ENCODE data around the gene DCDC1. TPM values are rescaled to one million over a fixed set of nuclear protein-coding genes. Genes with fewer than 3 reads are reported as not detected.

Gene DCDC1
- total RNA-seq, 1 experiment from 2014 or later, result 1.5 TPM

GRCh38 chr11:31415435-31415834, 45.9 kb upstream of the DCDC1 start (continued):
- no peak for TF ChIP-seq POLR2AphosphoS5 (IDR thresholded peaks at IDR 0.05; ENCODE audit: low read depth, low read length)
- no peak for TF ChIP-seq MAX (IDR thresholded peaks at IDR 0.05)

- no peak overlapping the region for H3K9ac ChIP-seq (ENCODE audit: low read length)
- ChIA-PET POLR2A (no interaction called here), CTCF (no interaction called here), RAD21 (ENCODE audit: low non-redundant PET in 1 of 2, low total read pairs in 2 of 2, uncharacterized antibody in 2 of 2, unreplicated experiment in 2 of 2) (no interaction called here)
- no peak overlapping the region for H3K4me3 ChIP-seq (replicated peaks in 1 of 2; ENCODE audit: low read depth in 1 of 2, low read length in 2 of 2)
- H3K9me3 ChIP-seq (ENCODE audit: control insufficient read depth in 1 of 2, insufficient read depth in 1 of 2, low read depth in 1 of 2, low read length in 2 of 2), result no peaks in the 10 kb centered on the region
- TF ChIP-seq JUND (IDR thresholded peaks at IDR 0.05) (no peak), CBX3 (IDR thresholded peaks at IDR 0.05; ENCODE audit: low read depth) (no peak), POLR2A (IDR thresholded peaks at IDR 0.05; ENCODE audit: borderline replicate concordance, extremely low read depth, insufficient read depth, insufficient read length) (no peak)
- 0 out of 2 replicates have a peak, but pooled peaks cover 2% of the 10 kb centered on the region for H3K79me2 ChIP-seq (ENCODE audit: insufficient read depth, low read length)
- H3K27me3 ChIP-seq (ENCODE audit: insufficient read depth, low read length), result no peaks in the 10 kb centered on the region
- no peak overlapping the region for H3K27ac ChIP-seq (ENCODE audit: low read depth, low read length)
- BruUV-seq (replicated peaks), result no TSS peak
- H3K4me2 ChIP-seq (ENCODE audit: low read length), result no peak overlapping the region
- no peaks in the 10 kb centered on the region for H3K4me1 ChIP-seq (ENCODE audit: control insufficient read depth in 1 of 2, insufficient read depth in 2 of 2, low read length in 2 of 2)
- H3K36me3 ChIP-seq (ENCODE audit: control insufficient read depth in 1 of 2, insufficient read depth in 2 of 2, low read length in 2 of 2), result no peaks in the 10 kb centered on the region
- no peak for ATAC-seq
- intact Hi-C loops (cut with micrococcal nuclease), result loop anchor here (10.0 kb wide), 1 partner anchor 60 kb away; no protein-coding TSS in a partner anchor
- DNase-seq (ENCODE audit: low read depth, low spot score), result no peak
- H3K9me2 ChIP-seq (ENCODE audit: insufficient read depth), result no peaks in the 10 kb centered on the region
- no peak overlapping the region for H2AFZ ChIP-seq (ENCODE audit: low read depth, low read length, poor library complexity, severe bottlenecking)
- no peaks in the 10 kb centered on the region for H4K20me1 ChIP-seq (ENCODE audit: insufficient read depth)
These were observed 44.8 kb upstream of the DCDC1 start for GRCh38 chr11:31414338-31414737.

GRCh38 chr11:31412946-31413345, 43.4 kb upstream of the DCDC1 start:
- Histone ChIP-seq H3K9me2 (ENCODE audit: insufficient read depth) (no peaks in the 10 kb centered on the region), H3K36me3 (ENCODE audit: control insufficient read depth in 1 of 2, insufficient read depth in 2 of 2, low read length in 2 of 2) (no peaks in the 10 kb centered on the region), H3K4me3 (replicated peaks in 1 of 2; ENCODE audit: low read depth in 1 of 2, low read length in 2 of 2) (no peak overlapping the region), H4K20me1 (ENCODE audit: insufficient read depth) (no peaks in the 10 kb centered on the region), H3K9ac (ENCODE audit: low read length) (no peak overlapping the region), H2AFZ (ENCODE audit: low read depth, low read length, poor library complexity, severe bottlenecking) (no peak overlapping the region), H3K4me1 (ENCODE audit: control insufficient read depth in 1 of 2, insufficient read depth in 2 of 2, low read length in 2 of 2) (no peaks in the 10 kb centered on the region), H3K27me3 (ENCODE audit: insufficient read depth, low read length) (no peaks in the 10 kb centered on the region), H3K27ac (ENCODE audit: low read depth, low read length) (no peak overlapping the region), H3K79me2 (ENCODE audit: insufficient read depth, low read length) (0 out of 2 replicates have a peak, but pooled peaks cover 5% of the 10 kb centered on the region), H3K9me3 (ENCODE audit: control insufficient read depth in 1 of 2, insufficient read depth in 1 of 2, low read depth in 1 of 2, low read length in 2 of 2) (no peaks in the 10 kb centered on the region), H3K4me2 (ENCODE audit: low read length) (no peak overlapping the region)
- BruUV-seq (replicated peaks), result no TSS peak
- ChIA-PET POLR2A (no interaction called here), CTCF (no interaction called here), RAD21 (ENCODE audit: low non-redundant PET in 1 of 2, low total read pairs in 2 of 2, uncharacterized antibody in 2 of 2, unreplicated experiment in 2 of 2) (no interaction called here)
- intact Hi-C loops (cut with micrococcal nuclease), result loop anchor here (10.0 kb wide), 1 partner anchor 62 kb away; no protein-coding TSS in a partner anchor
- DNase-seq (ENCODE audit: low read depth, low spot score) (no peak), ATAC-seq (no peak)
- no peak for TF ChIP-seq REST (IDR thresholded peaks at IDR 0.05; ENCODE audit: low read depth)
- TF ChIP-seq, protein P1, sequence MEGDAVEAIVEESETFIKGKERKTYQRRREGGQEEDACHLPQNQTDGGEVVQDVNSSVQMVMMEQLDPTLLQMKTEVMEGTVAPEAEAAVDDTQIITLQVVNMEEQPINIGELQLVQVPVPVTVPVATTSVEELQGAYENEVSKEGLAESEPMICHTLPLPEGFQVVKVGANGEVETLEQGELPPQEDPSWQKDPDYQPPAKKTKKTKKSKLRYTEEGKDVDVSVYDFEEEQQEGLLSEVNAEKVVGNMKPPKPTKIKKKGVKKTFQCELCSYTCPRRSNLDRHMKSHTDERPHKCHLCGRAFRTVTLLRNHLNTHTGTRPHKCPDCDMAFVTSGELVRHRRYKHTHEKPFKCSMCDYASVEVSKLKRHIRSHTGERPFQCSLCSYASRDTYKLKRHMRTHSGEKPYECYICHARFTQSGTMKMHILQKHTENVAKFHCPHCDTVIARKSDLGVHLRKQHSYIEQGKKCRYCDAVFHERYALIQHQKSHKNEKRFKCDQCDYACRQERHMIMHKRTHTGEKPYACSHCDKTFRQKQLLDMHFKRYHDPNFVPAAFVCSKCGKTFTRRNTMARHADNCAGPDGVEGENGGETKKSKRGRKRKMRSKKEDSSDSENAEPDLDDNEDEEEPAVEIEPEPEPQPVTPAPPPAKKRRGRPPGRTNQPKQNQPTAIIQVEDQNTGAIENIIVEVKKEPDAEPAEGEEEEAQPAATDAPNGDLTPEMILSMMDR (IDR thresholded peaks at IDR 0.05 in 2 of 3, conservative IDR thresholded peaks at IDR 0.05 in 1 of 3; ENCODE audit: borderline replicate concordance in 1 of 3, insufficient read depth in 1 of 3, low read depth in 2 of 3, low read length in 2 of 3), result no peak

Data from HCT116 (cell line).